Progenitor cell of endocrine pancreas (in vitro differentiated cells): Measurements from ENCODE around the gene NACC2. TPM values are rescaled to one million over a fixed set of nuclear protein-coding genes. Genes with fewer than 3 reads are reported as not detected.

ENCODE experiments used
- DNase-seq: peaks from one replicate; pipeline ENCODE4 v3.0.0; 2021; ENCODE audit warnings: low spot score; ENCODE audit not compliant: unreplicated experiment
- H3K27ac Mint-ChIP-seq: 2 replicates; pipeline ENCODE4 v1.8.0; 2021; ENCODE audit warnings: mild to moderate bottlenecking, moderate library complexity, mixed read lengths
- H3K27me3 Mint-ChIP-seq: 2 replicates; pipeline ENCODE4 v1.8.0; 2021; ENCODE audit warnings: mixed read lengths
- H3K36me3 Mint-ChIP-seq: 2 replicates; pipeline ENCODE4 v1.8.0; 2022; ENCODE audit warnings: mixed read lengths; ENCODE audit not compliant: insufficient read depth
- H3K4me1 Mint-ChIP-seq: 2 replicates; pipeline ENCODE4 v1.8.0; 2021; ENCODE audit warnings: low read depth, mixed read lengths
- H3K4me3 Mint-ChIP-seq: 2 replicates; pipeline ENCODE4 v1.8.0; 2021; ENCODE audit warnings: low read depth, mild to moderate bottlenecking, moderate library complexity, mixed read lengths
- H3K9me3 Mint-ChIP-seq: 2 replicates; pipeline ENCODE4 v1.8.0; 2021; ENCODE audit warnings: low read depth, mixed read lengths
- CTCF ChIP-seq: fragments of 200-600 bp; sonication (generic); IDR thresholded peaks from one replicate; pipeline ENCODE4 v1.5.0; 2021; ENCODE audit warnings: antibody characterized with exemption, mild to moderate bottlenecking; ENCODE audit not compliant: unreplicated experiment
- total RNA-seq: library from RNA; stranded (reverse); gene quantifications from 2 replicates; pipeline ENCODE4 v1.2.1, GENCODE V29; 2021

Gene NACC2
- total RNA-seq, 1 donor from 2014 or later, result 11.6 TPM

GRCh38 chr9:135985459-135985774 is 109.7 kb downstream of the NACC2 start:
- Mint-ChIP-seq H3K27ac (no peak overlapping the region), H3K4me3 (no peak overlapping the region), H3K36me3 (no peaks in the 10 kb centered on the region), H3K4me1 (peaks cover 2% of the 10 kb centered on the region), H3K27me3 (peaks cover 8% of the 10 kb centered on the region), H3K9me3 (no peaks in the 10 kb centered on the region)
- no peak for TF ChIP-seq CTCF
- DNase-seq, result no peak

GRCh38 chr9:135984072-135984710 is 110.9 kb downstream of the NACC2 start:
- Mint-ChIP-seq H3K27ac (no peak overlapping the region), H3K4me3 (no peak overlapping the region), H3K27me3 (peaks cover 8% of the 10 kb centered on the region), H3K36me3 (no peaks in the 10 kb centered on the region), H3K4me1 (no peaks in the 10 kb centered on the region), H3K9me3 (no peaks in the 10 kb centered on the region)
- no peak for TF ChIP-seq CTCF
- DNase-seq, result no peak

GRCh38 chr9:135983208-135984071 is 111.6 kb downstream of the NACC2 start:
- no peaks in the 10 kb centered on the region for H3K36me3 Mint-ChIP-seq
- no peak overlapping the region for H3K27ac Mint-ChIP-seq
- no peaks in the 10 kb centered on the region for H3K9me3 Mint-ChIP-seq
- no peak for TF ChIP-seq CTCF
- DNase-seq, result no peak
- H3K27me3 Mint-ChIP-seq, result peaks cover 8% of the 10 kb centered on the region
- no peak overlapping the region for H3K4me3 Mint-ChIP-seq
- no peaks in the 10 kb centered on the region for H3K4me1 Mint-ChIP-seq

GRCh38 chr9:135982499-135983207 is 112.4 kb downstream of the NACC2 start:
- Mint-ChIP-seq H3K9me3 (no peaks in the 10 kb centered on the region), H3K4me3 (no peak overlapping the region), H3K27ac (no peak overlapping the region), H3K36me3 (no peaks in the 10 kb centered on the region), H3K27me3 (peaks cover 8% of the 10 kb centered on the region), H3K4me1 (no peaks in the 10 kb centered on the region)
- DNase-seq, result no peak
- TF ChIP-seq CTCF, result no peak

GRCh38 chr9:135980926-135981630 is 114.0 kb downstream of the NACC2 start:
- no peaks in the 10 kb centered on the region for H3K4me1 Mint-ChIP-seq
- no peak for TF ChIP-seq CTCF
- DNase-seq, result no peak
- no peak overlapping the region for H3K4me3 Mint-ChIP-seq
- H3K27me3 Mint-ChIP-seq, result peaks cover 13% of the 10 kb centered on the region
- no peaks in the 10 kb centered on the region for H3K36me3 Mint-ChIP-seq
- no peaks in the 10 kb centered on the region for H3K9me3 Mint-ChIP-seq
- no peak overlapping the region for H3K27ac Mint-ChIP-seq
